Measurements from ENCODE around the gene NPY1R. TPM values are rescaled to one million over a fixed set of nuclear protein-coding genes. Genes with fewer than 3 reads are reported as not detected.

NPY1R gene
- total RNA-seq, 1 donor from 2014 or later, result not detected

- Mint-ChIP-seq H3K4me3 (no peak overlapping the region), H3K4me1 (no peaks in the 10 kb centered on the region), H3K9me3 (no peaks in the 10 kb centered on the region), H3K27ac (no peak overlapping the region), H3K36me3 (ENCODE audit: low read depth) (no peaks in the 10 kb centered on the region), H3K27me3 (no peaks in the 10 kb centered on the region)
- TF ChIP-seq CTCF (IDR thresholded peaks at IDR 0.05), result no peak
- CTCF ChIA-PET, result no interaction called here
- no peak for ATAC-seq (ENCODE audit: low read depth)
- POLR2A ChIA-PET, result no interaction called here
- intact Hi-C loops (cut with micrococcal nuclease), result no loop called here
- DNase-seq, result no peak
These were observed 23.7 kb upstream of the NPY1R start for GRCh38 chr4:163356104-163356503.

- TF ChIP-seq CTCF (IDR thresholded peaks at IDR 0.05), result no peak
These were observed 20.7 kb upstream of the NPY1R start for GRCh38 chr4:163353054-163353453.

GRCh38 chr4:163350672-163351071, 18.3 kb upstream of the NPY1R start:
- intact Hi-C loops (cut with micrococcal nuclease), result no loop called here

More at GRCh38 chr4:163353054-163353453, 20.7 kb upstream of the NPY1R start:
- ChIA-PET CTCF (no interaction called here), POLR2A (no interaction called here)
- no peaks in the 10 kb centered on the region for H3K36me3 Mint-ChIP-seq (ENCODE audit: low read depth)
- no peak overlapping the region for H3K27ac Mint-ChIP-seq
- ATAC-seq (ENCODE audit: low read depth) (no peak), DNase-seq (no peak)
- peaks cover 5% of the 10 kb centered on the region for H3K27me3 Mint-ChIP-seq
- H3K4me3 Mint-ChIP-seq, result no peak overlapping the region
- no peaks in the 10 kb centered on the region for H3K9me3 Mint-ChIP-seq
- intact Hi-C loops (cut with micrococcal nuclease), result no loop called here
- no peaks in the 10 kb centered on the region for H3K4me1 Mint-ChIP-seq

GRCh38 chr4:163344147-163345125, 12.0 kb upstream of the NPY1R start:
- CTCF ChIA-PET, result interaction anchor here (1.5 kb wide), 1 partner anchor 12 kb away, joined by 3 read pairs; the partner anchor contains the start of gene NPY1R
- no peaks in the 10 kb centered on the region for H3K9me3 Mint-ChIP-seq
- H3K36me3 Mint-ChIP-seq (ENCODE audit: low read depth), result no peaks in the 10 kb centered on the region
- no peak overlapping the region for H3K4me3 Mint-ChIP-seq
- intact Hi-C loops (cut with micrococcal nuclease), result no loop called here
- no peak for TF ChIP-seq CTCF (IDR thresholded peaks at IDR 0.05)
- H3K4me1 Mint-ChIP-seq, result peaks cover 4% of the 10 kb centered on the region
- H3K27ac Mint-ChIP-seq, result no peak overlapping the region
- no peak for ATAC-seq (ENCODE audit: low read depth)
- DNase-seq, result no peak
- peaks cover 30% of the 10 kb centered on the region for H3K27me3 Mint-ChIP-seq
- POLR2A ChIA-PET, result no interaction called here

More at GRCh38 chr4:163350672-163351071, 18.3 kb upstream of the NPY1R start:
- CTCF ChIA-PET, result no interaction called here
- Mint-ChIP-seq H3K4me3 (no peak overlapping the region), H3K27ac (no peak overlapping the region), H3K9me3 (no peaks in the 10 kb centered on the region), H3K27me3 (peaks cover 10% of the 10 kb centered on the region), H3K4me1 (no peaks in the 10 kb centered on the region), H3K36me3 (ENCODE audit: low read depth) (no peaks in the 10 kb centered on the region)
- ATAC-seq (ENCODE audit: low read depth) (no peak), DNase-seq (no peak)
- TF ChIP-seq CTCF (IDR thresholded peaks at IDR 0.05), result no peak
- POLR2A ChIA-PET, result no interaction called here

GRCh38 chr4:163343604-163344146, 11.3 kb upstream of the NPY1R start, which contains the start of gene NPY5R:
Gene NPY5R (plus strand): TSS chr4:163343892. CDS start chr4:163350274, 6,382 bp downstream.
- POLR2A ChIA-PET, result no interaction called here
- CTCF ChIA-PET, result interaction anchor here (1.5 kb wide), 1 partner anchor 11 kb away, joined by 3 read pairs; the partner anchor contains the start of gene NPY1R
- peaks cover 4% of the 10 kb centered on the region for H3K4me1 Mint-ChIP-seq
- H3K4me3 Mint-ChIP-seq, result no peak within 1 kb of the TSS
- ATAC-seq (ENCODE audit: low read depth) (no peak), DNase-seq (no peak)
- H3K36me3 Mint-ChIP-seq (ENCODE audit: low read depth), result no peaks in the 10 kb centered on the region
- H3K27me3 Mint-ChIP-seq, result peaks cover 31% of the 10 kb centered on the region
- no peaks in the 10 kb centered on the region for H3K9me3 Mint-ChIP-seq
- TF ChIP-seq CTCF (IDR thresholded peaks at IDR 0.05), result no peak
- intact Hi-C loops (cut with micrococcal nuclease), result no loop called here
- no peak within 1 kb of the TSS for H3K27ac Mint-ChIP-seq

Data from activated B cell treated with CpG ODN at 0.5 μM for 24 hours (primary cell).